Pancreas (tissue), 10 donors: Measurements from ENCODE around the gene ZNF296. TPM values are rescaled to one million over a fixed set of nuclear protein-coding genes. Genes with fewer than 3 reads are reported as not detected.

ENCODE experiments used
- ATAC-seq, 4 donors: fragments of 200-7000 bp; cut with Tn5 transposase; one replicate each; pipeline versions ENCODE4 v1.8.0 to v1.9.1; 2020; ENCODE audit warnings: mild to moderate bottlenecking in 4 of 4, moderate library complexity in 4 of 4
- DNase-seq, 6 donors: peaks; one replicate each; pipeline ENCODE4 v3.0.0-alpha.2; 2020
- FAIRE-seq: peaks from 2 replicates; lab custom pipeline; 2012; peaks lifted over from hg19 to GRCh38; lab: Jason Lieb, UNC
- H3K27ac ChIP-seq, 4 donors: fragments of 200-600 bp; sonication (generic); 1 replicate in 3 of 4; 2 replicates in 1 of 4; pipeline versions ENCODE4 v1.5.0 to v1.8.0; 2020
- H3K27me3 ChIP-seq, 4 donors: fragments of 200-600 bp; one replicate each; pipeline ENCODE4 v1.8.0; 2021
- H3K36me3 ChIP-seq, 3 donors: fragments of 200-600 bp; sonication (generic) in 1 of 3; one replicate each; pipeline versions ENCODE4 v1.5.0 to v1.8.0; 2020 to 2021
- H3K4me1 ChIP-seq, 3 donors: fragments of 200-600 bp; one replicate each; pipeline ENCODE4 v1.8.0; 2021
- H3K4me3 ChIP-seq, 4 donors: fragments of 200-600 bp; sonication (generic) in 2 of 4; one replicate each; pipeline versions ENCODE4 v1.5.0 to v1.8.0; 2020 to 2021
- H3K9me3 ChIP-seq, 4 donors: fragments of 200-600 bp; one replicate each; pipeline ENCODE4 v1.8.0; 2021
- WGBS, 2 donors: extraction: QIAGEN DNeasy Blood & Tissue Kit; methylation state at CpG; one replicate each; pipeline ENCODE4 v1.1.7; 2013; 5-methylcytosine and 5-hydroxymethylcytosine counted together
- intact Hi-C, 3 donors: fragments of 100-400 bp; cut with DNase I; formaldehyde crosslinking; loops; one replicate each; pipeline versions ENCODE4 v1.11.1 to v1.14.2; 2022
- polyA plus RNA-seq, 2 donors: library from polyadenylated mRNA; stranded (reverse); fragments of 200-250 nt; gene quantifications; one replicate each; pipeline ENCODE4 v1.2.3, GENCODE V29; 2013
- total RNA-seq, 6 donors: library from RNA; stranded (reverse); fragmentation: NEBNext Ultra II Directional in 4 of 6; extraction: Animal tissue kit (Norgen Biotek cat#: 25700) in 4 of 6; gene quantifications; one replicate each; pipeline versions ENCODE4 v1.2.1 to v1.2.4, GENCODE V29; 2021 to 2023
- TF ChIP-seq, protein P1 (sequence below), 4 donors: fragments of 200-600 bp; sonication (generic) in 3 of 4; IDR thresholded peaks; one replicate each; pipeline versions ENCODE4 v1.5.0 to v1.8.0; 2021; ENCODE audit warnings: antibody characterized with exemption in 4 of 4
- donor health status: healthy with polysubstance abuse.
- donor health status: DM: no; HTN: no; CAD: no; lungs with moderate emphysema.
- donor health status: DM: no; HTN: no; CAD: no.
- donor health status: control.
- donor health status: control.
- donor health status: Bipolar disorder and iron deficiency.
- donor health status: DM: yes; HTN: yes; CAD: no.
- donor health status: DM: no; HTN: no; CAD: no.
- donor health status: DM: no; HTN: no; CAD: no.
- donor health status: DM: yes; HTN: yes; CAD: no.

The ZNF296 gene
- total and polyA plus RNA-seq, 8 donors: 0.15 to 2.1 (median 0.47) TPM

DNA sequence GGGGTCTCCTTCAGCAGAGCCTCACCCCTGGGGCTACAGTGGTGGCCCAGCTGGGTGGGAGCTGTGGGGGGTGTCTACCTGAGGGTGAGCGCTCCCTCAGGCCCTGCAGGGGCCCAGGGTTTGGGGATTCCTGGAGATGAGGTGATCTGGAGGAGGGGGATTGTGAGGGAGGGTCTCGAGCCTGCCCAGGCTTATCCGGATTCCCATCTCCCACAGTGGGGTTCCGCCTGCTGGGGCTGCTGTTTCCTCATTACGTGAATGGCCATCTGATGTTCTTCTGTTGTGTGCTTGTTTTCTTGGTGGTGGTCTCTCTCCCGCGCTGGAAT is 21.1 kb upstream of the ZNF296 start:
- no peak for FAIRE-seq
- H3K4me3 ChIP-seq: no peak overlapping the region
- peaks cover 28 to 37% (median 34%) of the 10 kb centered on the region in 3 donors for H3K4me1 ChIP-seq
- DNase-seq: no peak
- peak overlapping the region in 2 of 4 donors; percentile 58 to 68 for H3K27ac ChIP-seq
- H3K36me3 ChIP-seq: no peaks in the 10 kb centered on the region
- no peak for ATAC-seq
- TF ChIP-seq, protein P1, sequence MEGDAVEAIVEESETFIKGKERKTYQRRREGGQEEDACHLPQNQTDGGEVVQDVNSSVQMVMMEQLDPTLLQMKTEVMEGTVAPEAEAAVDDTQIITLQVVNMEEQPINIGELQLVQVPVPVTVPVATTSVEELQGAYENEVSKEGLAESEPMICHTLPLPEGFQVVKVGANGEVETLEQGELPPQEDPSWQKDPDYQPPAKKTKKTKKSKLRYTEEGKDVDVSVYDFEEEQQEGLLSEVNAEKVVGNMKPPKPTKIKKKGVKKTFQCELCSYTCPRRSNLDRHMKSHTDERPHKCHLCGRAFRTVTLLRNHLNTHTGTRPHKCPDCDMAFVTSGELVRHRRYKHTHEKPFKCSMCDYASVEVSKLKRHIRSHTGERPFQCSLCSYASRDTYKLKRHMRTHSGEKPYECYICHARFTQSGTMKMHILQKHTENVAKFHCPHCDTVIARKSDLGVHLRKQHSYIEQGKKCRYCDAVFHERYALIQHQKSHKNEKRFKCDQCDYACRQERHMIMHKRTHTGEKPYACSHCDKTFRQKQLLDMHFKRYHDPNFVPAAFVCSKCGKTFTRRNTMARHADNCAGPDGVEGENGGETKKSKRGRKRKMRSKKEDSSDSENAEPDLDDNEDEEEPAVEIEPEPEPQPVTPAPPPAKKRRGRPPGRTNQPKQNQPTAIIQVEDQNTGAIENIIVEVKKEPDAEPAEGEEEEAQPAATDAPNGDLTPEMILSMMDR (IDR thresholded peaks at IDR 0.05): no peak
- no peaks in the 10 kb centered on the region for H3K27me3 ChIP-seq
- WGBS, 2 donors: 58 to 65% methylated on average over 7 of the region's 7 CpGs
- intact Hi-C loops: no loop called here
- no peaks in the 10 kb centered on the region for H3K9me3 ChIP-seq

DNA sequence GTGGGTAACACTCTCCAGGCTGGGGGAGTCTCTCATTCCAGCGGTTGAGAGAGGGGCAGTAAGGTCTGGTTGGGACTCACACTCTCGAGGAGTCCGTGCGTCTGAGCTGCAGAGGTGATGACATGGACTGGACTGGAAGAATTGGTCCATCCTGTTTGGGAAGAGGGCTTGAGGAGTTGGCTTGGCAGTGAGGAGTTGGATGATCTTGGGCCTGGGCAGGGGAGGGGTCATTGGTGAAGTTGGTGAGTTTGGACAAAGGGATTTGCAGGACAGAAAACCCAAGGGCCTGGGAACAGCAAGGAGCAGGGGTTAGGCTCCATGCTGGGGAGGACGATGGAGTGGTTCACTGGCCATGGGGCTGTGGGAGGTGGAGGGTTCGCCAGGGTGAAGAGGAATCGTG is 20.4 kb upstream of the ZNF296 start:
- intact Hi-C loops: no loop called here
- no peak for FAIRE-seq
- TF ChIP-seq, protein P1 (IDR thresholded peaks at IDR 0.05): no peak
- no peaks in the 10 kb centered on the region for H3K9me3 ChIP-seq
- no peak overlapping the region for H3K27ac ChIP-seq
- no peak for ATAC-seq
- no peak for DNase-seq
- no peak overlapping the region for H3K4me3 ChIP-seq
- 85 to 89% methylated on average over 7 of the region's 7 CpGs for WGBS, 2 donors
- H3K36me3 ChIP-seq: no peaks in the 10 kb centered on the region
- H3K4me1 ChIP-seq: peaks cover 28 to 37% (median 34%) of the 10 kb centered on the region in 3 donors
- H3K27me3 ChIP-seq: no peaks in the 10 kb centered on the region

DNA sequence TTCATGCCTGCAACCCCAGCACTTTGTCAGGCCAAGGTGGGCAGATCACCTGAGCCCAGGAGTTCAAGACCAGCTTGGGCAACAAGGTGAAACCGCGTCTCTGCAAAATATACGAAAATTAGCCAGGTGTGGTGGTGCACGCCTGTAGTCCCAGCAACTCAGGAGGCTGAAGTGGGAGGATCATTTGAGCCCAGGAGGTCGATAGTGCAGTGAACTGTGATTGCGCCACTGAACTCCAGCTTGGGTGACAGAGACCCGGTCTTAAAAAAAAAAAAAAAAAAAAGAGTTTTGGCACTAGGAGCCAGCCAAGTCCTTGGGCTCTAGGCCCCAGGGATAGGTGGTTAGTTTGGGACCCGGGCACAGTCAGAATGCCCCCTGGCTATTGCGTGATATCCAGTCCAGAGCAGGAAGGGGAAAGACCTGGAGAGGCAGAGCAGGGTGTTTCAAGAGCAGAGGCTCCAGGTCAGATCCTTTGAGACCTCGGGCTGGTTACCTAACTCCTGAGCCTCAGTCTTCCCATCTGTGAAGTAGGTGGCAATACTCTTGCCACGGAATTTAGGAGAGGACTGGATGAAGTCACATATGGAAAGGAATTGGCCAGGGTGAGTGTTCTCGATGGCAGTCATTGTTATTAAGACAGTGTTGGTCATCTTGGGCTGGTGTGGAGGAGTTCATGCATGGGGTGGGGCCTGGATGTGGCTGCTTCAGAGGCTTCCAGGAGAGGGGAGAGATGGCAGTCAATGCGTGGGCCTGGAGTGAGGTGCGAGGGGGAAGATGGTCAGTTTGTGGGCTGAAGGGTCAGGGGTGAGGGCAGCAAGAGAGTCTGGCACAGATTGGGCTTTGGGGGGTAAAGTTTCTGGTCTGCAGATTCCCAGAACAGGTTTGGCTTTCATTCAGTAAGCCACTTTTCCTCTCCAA is 19.5 kb upstream of the ZNF296 start:
- DNase-seq: no peak
- Histone ChIP-seq H3K9me3 (no peaks in the 10 kb centered on the region), H3K27ac (no peak overlapping the region), H3K36me3 (no peaks in the 10 kb centered on the region), H3K27me3 (no peaks in the 10 kb centered on the region), H3K4me3 (no peak overlapping the region), H3K4me1 (peaks cover 28 to 41% (median 32%) of the 10 kb centered on the region in 3 donors)
- FAIRE-seq: no peak
- intact Hi-C loops: no loop called here
- WGBS, 2 donors: 81 to 83% methylated on average over 14 of the region's 14 CpGs
- ATAC-seq: no peak
- TF ChIP-seq, protein P1 (IDR thresholded peaks at IDR 0.05): no peak

DNA sequence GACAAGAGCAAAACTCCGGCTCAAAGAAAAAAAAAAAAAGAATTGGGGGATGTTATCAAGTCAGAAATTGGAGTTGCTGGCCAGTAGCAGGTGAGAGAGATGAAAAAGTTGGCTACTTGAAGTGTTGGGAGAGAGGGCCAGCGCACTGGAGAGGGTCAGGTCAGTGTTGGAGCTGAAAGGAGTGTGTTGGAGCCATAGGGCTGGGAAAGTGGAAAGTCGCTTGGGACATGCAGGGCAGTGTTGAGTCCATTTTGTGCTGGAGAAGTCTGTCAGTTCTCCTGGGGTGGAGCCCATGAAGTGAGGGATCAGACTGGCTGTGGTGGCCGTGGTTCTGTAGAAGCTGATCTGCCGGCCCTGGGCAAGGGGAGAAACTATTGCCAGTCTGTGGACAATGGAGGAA is 18.4 kb upstream of the ZNF296 start:
- H3K27ac ChIP-seq: no peak overlapping the region
- H3K4me3 ChIP-seq: no peak overlapping the region
- WGBS, 2 donors: 65 to 73% methylated on average over 5 of the region's 5 CpGs
- TF ChIP-seq, protein P1 (IDR thresholded peaks at IDR 0.05): no peak
- ATAC-seq (no peak), DNase-seq (no peak), FAIRE-seq (no peak)
- H3K36me3 ChIP-seq: no peaks in the 10 kb centered on the region
- intact Hi-C loops: no loop called here
- no peaks in the 10 kb centered on the region for H3K27me3 ChIP-seq
- peaks cover 20 to 38% (median 25%) of the 10 kb centered on the region in 3 donors for H3K4me1 ChIP-seq
- no peaks in the 10 kb centered on the region for H3K9me3 ChIP-seq

DNA sequence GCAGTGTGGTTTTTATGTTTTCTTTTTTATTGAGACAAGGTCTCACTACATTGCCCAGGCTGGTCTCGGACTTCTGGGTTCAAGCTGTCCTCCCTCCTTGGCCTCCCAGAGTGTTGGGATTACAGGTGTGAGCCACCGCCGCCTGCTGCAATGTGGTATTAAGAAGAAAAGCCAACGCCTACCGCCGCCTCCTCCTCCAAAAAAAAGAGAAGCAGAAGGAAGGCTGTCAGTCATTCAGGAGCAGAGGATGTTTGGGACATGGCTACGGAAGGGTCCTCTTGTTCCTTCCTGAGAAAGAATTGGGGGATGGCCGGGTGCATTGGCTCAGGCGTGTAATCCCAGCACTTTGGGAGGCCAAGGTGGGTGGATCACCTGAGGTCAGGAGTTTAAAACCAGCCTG is 17.9 kb upstream of the ZNF296 start:
- TF ChIP-seq, protein P1 (IDR thresholded peaks at IDR 0.05): no peak
- FAIRE-seq: no peak
- no peaks in the 10 kb centered on the region for H3K36me3 ChIP-seq
- ATAC-seq: no peak
- 48 to 54% methylated on average over 9 of the region's 9 CpGs for WGBS, 2 donors
- no peaks in the 10 kb centered on the region for H3K27me3 ChIP-seq
- intact Hi-C loops: no loop called here
- no peak overlapping the region for H3K27ac ChIP-seq
- no peak for DNase-seq
- H3K4me1 ChIP-seq: peaks cover 20 to 35% (median 21%) of the 10 kb centered on the region in 3 donors
- H3K9me3 ChIP-seq: no peaks in the 10 kb centered on the region
- peak overlapping the region; percentile 85 to 97 (median 94) for H3K4me3 ChIP-seq
